H9 (cell line): ENCODE data around the gene KCNA2. TPM values are rescaled to one million over a fixed set of nuclear protein-coding genes. Genes with fewer than 3 reads are reported as not detected.

Experiments
- DNase-seq: peaks from one replicate; pipeline ENCODE4 v3.0.0-alpha.2; 2017
- H2AFZ ChIP-seq: one replicate; pipeline ENCODE4 v1.6.1; 2013; ENCODE audit warnings: mild to moderate bottlenecking, low read length, control low read depth, moderate library complexity
- H2AK5ac ChIP-seq: 2 replicates; pipeline ENCODE4 v1.6.1; 2013; ENCODE audit warnings: low read length, control low read depth, mixed read lengths; ENCODE audit not compliant: insufficient read length
- H2BK120ac ChIP-seq: one replicate; pipeline ENCODE4 v1.6.1; 2013; ENCODE audit warnings: low read depth, mild to moderate bottlenecking, low read length, control low read depth, inconsistent platforms; ENCODE audit not compliant: poor library complexity, severe bottlenecking
- H2BK12ac ChIP-seq: 2 replicates; pipeline ENCODE4 v1.6.1; 2013; ENCODE audit warnings: low read length, control low read depth, mixed read lengths, low read depth; ENCODE audit not compliant: insufficient read length
- H2BK15ac ChIP-seq: 2 replicates; pipeline ENCODE4 v1.6.1; 2013; ENCODE audit warnings: low read depth, low read length, control low read depth
- H2BK20ac ChIP-seq: one replicate; pipeline ENCODE4 v1.6.1; 2013; ENCODE audit warnings: low read depth, mild to moderate bottlenecking, low read length, control low read depth, inconsistent platforms; ENCODE audit not compliant: poor library complexity, severe bottlenecking
- H2BK5ac ChIP-seq: 2 replicates; pipeline ENCODE4 v1.6.1; 2013; ENCODE audit warnings: low read length, control low read depth, mixed read lengths; ENCODE audit not compliant: insufficient read length
- H3K14ac ChIP-seq: 2 replicates; pipeline ENCODE4 v1.6.1; 2013; ENCODE audit warnings: low read length, control low read depth; ENCODE audit not compliant: insufficient read depth
- H3K18ac ChIP-seq: 2 replicates; pipeline ENCODE4 v1.6.1; 2013; ENCODE audit warnings: low read depth, mild to moderate bottlenecking, mixed read lengths, low read length, control low read depth; ENCODE audit not compliant: insufficient read length
- H3K23ac ChIP-seq: 2 replicates; pipeline ENCODE4 v1.6.1; 2013; ENCODE audit warnings: low read length, control low read depth, mixed read lengths, low read depth; ENCODE audit not compliant: insufficient read length
- H3K23me2 ChIP-seq: 2 replicates; pipeline ENCODE4 v1.6.1; 2013; ENCODE audit warnings: low read depth, mild to moderate bottlenecking, mixed read lengths, low read length, control low read depth; ENCODE audit not compliant: insufficient read length, poor library complexity, severe bottlenecking
- H3K27ac ChIP-seq: 2 replicates; pipeline ENCODE4 v1.5.1; 2013; ENCODE audit warnings: low read length, control low read depth, mixed read lengths, low read depth; ENCODE audit not compliant: insufficient read length
- H3K27me3 ChIP-seq: 2 replicates; pipeline ENCODE4 v1.6.1; 2013; ENCODE audit warnings: low read length, control low read depth, inconsistent platforms; ENCODE audit not compliant: insufficient read depth
- H3K4ac ChIP-seq: 2 replicates; pipeline ENCODE4 v1.6.1; 2013; ENCODE audit warnings: low read depth, mild to moderate bottlenecking, control low read depth, inconsistent platforms, low read length, moderate library complexity
- H3K4me1 ChIP-seq: 2 replicates; pipeline ENCODE4 v1.6.1; 2013; ENCODE audit warnings: low read length, control low read depth, inconsistent platforms; ENCODE audit not compliant: insufficient read depth
- H3K4me2 ChIP-seq: 2 replicates; pipeline ENCODE4 v1.6.1; 2013; ENCODE audit warnings: low read length, control low read depth, mixed read lengths; ENCODE audit not compliant: insufficient read length, insufficient read depth
- H3K56ac ChIP-seq: 2 replicates; pipeline ENCODE4 v1.6.1; 2013; ENCODE audit warnings: low read depth, mild to moderate bottlenecking, mixed read lengths, low read length, control low read depth; ENCODE audit not compliant: insufficient read length
- H3K79me1 ChIP-seq: 2 replicates; pipeline ENCODE4 v1.6.1; 2013; ENCODE audit warnings: low read depth, mild to moderate bottlenecking, moderate library complexity, low read length, control low read depth, inconsistent platforms; ENCODE audit not compliant: insufficient read depth, poor library complexity, severe bottlenecking
- H3K79me2 ChIP-seq: 2 replicates; pipeline ENCODE4 v1.6.1; 2013; ENCODE audit warnings: low read length, control low read depth, inconsistent platforms; ENCODE audit not compliant: insufficient read depth
- H3K9ac ChIP-seq: 2 replicates; pipeline ENCODE4 v1.6.1; 2013; ENCODE audit warnings: low read length, control low read depth, mixed read lengths; ENCODE audit not compliant: insufficient read length; ENCODE audit errors: extremely low read depth
- H3K9me3 ChIP-seq: one replicate; pipeline ENCODE4 v1.6.1; 2013; ENCODE audit warnings: low read depth, low read length, inconsistent platforms; ENCODE audit not compliant: control insufficient read depth
- H3T11ph ChIP-seq: one replicate; pipeline ENCODE4 v1.6.1; 2013; ENCODE audit warnings: mild to moderate bottlenecking, low read length, control low read depth, inconsistent platforms
- H4K20me1 ChIP-seq: one replicate; pipeline ENCODE4 v1.6.1; 2013; ENCODE audit not compliant: control insufficient read depth, insufficient read length, insufficient read depth
- H4K5ac ChIP-seq: 2 replicates; pipeline ENCODE4 v1.6.1; 2013; ENCODE audit warnings: low read depth, mild to moderate bottlenecking, mixed read lengths, low read length, control low read depth; ENCODE audit not compliant: insufficient read length
- H4K8ac ChIP-seq: replicated peaks from 2 replicates; pipeline ENCODE4 v1.6.1; 2013; ENCODE audit warnings: low read length, control low read depth, mixed read lengths, low read depth; ENCODE audit not compliant: insufficient read length
- H4K91ac ChIP-seq: 2 replicates; pipeline ENCODE4 v1.6.1; 2013; ENCODE audit warnings: low read depth, mild to moderate bottlenecking, moderate library complexity, mixed read lengths, low read length, control low read depth; ENCODE audit not compliant: insufficient read length
- H3K27ac Mint-ChIP-seq, 3 experiments: 2 replicates in 2 of 3; 3 replicates in 1 of 3; pipeline ENCODE4 v1.8.0; 2020 to 2021; ENCODE audit warnings: mixed read lengths in 3 of 3, mild to moderate bottlenecking in 1 of 3, moderate library complexity in 1 of 3
- H3K27me3 Mint-ChIP-seq: 2 replicates; pipeline ENCODE4 v1.8.0; 2021; ENCODE audit warnings: low read depth, mild to moderate bottlenecking, moderate library complexity, mixed read lengths
- H3K36me3 Mint-ChIP-seq, 3 experiments: 2 replicates in 2 of 3; 3 replicates in 1 of 3; pipeline ENCODE4 v1.8.0; 2020 to 2021; ENCODE audit warnings: low read depth in 3 of 3, mixed read lengths in 3 of 3; ENCODE audit not compliant: insufficient read depth in 1 of 3
- H3K4me1 Mint-ChIP-seq, 2 experiments: 2 replicates each; pipeline ENCODE4 v1.8.0; 2020; ENCODE audit warnings: mixed read lengths in 2 of 2
- H3K4me3 Mint-ChIP-seq, 2 experiments: 2 replicates in 1 of 2; 3 replicates in 1 of 2; pipeline ENCODE4 v1.8.0; 2020 to 2021; ENCODE audit warnings: mild to moderate bottlenecking in 2 of 2, mixed read lengths in 2 of 2, moderate library complexity in 1 of 2
- H3K9me3 Mint-ChIP-seq, 2 experiments: 2 replicates in 1 of 2; 3 replicates in 1 of 2; pipeline ENCODE4 v1.8.0; 2020; ENCODE audit warnings: mild to moderate bottlenecking in 2 of 2, mixed read lengths in 2 of 2, moderate library complexity in 1 of 2
- WGBS: extraction: QIAGEN DNeasy Blood & Tissue Kit; methylation state at CpG from one replicate; pipeline ENCODE4 v1.1.7; 2013; ENCODE audit warnings: missing lambda C conversion rate, low lambda C conversion rate, mixed read lengths; ENCODE audit not compliant: insufficient read length; ENCODE audit errors: extremely low coverage; 5-methylcytosine and 5-hydroxymethylcytosine counted together
- total RNA-seq: library from RNA; stranded (reverse); gene quantifications from 2 replicates; pipeline ENCODE4 v1.2.1, GENCODE V29; 2021
- TF ChIP-seq, protein P1 (sequence below): fragments of 200-600 bp; sonication (generic); conservative IDR thresholded peaks from 3 replicates; pipeline ENCODE4 v1.8.0; 2021; ENCODE audit warnings: antibody characterized with exemption, mild to moderate bottlenecking

The KCNA2 gene
- total RNA-seq, 1 experiment from 2014 or later: 0.33 TPM

DNA sequence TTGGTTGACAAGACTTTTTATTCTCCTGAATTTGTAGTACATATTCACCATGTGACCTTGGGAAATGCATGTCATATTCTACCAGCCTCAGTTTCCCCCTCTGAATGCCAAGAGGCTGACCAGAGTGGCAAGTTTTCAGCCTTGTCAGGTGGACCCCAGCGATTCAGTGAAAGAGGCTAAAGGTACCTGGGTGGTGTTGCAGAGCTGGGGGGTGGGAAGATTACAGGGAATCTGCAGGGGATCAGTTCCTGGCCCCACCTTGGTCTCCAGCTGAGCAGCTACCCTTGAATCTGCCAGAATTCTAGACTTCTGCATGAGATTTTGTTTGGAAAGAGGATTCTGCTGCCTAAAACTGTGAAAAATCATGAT, 27.9 kb upstream of the KCNA2 start:
- no peaks in the 10 kb centered on the region for H3K9me3 ChIP-seq
- H3K79me2 ChIP-seq: no peaks in the 10 kb centered on the region
- no peak overlapping the region for H3K56ac ChIP-seq
- no peak overlapping the region for H3K9ac ChIP-seq
- H3K14ac ChIP-seq: no peak overlapping the region
- H2AK5ac ChIP-seq: no peak overlapping the region
- no peaks in the 10 kb centered on the region for H4K20me1 ChIP-seq
- H3K9me3 Mint-ChIP-seq: no peaks in the 10 kb centered on the region
- DNase-seq: no peak
- WGBS: no CpG with 5 or more reads among the region's 1 CpG
- no peak overlapping the region for H3K23ac ChIP-seq
- H2BK5ac ChIP-seq: no peak overlapping the region
- H3K27me3 Mint-ChIP-seq: peaks cover 12% of the 10 kb centered on the region
- H3K4me1 Mint-ChIP-seq: no peaks in the 10 kb centered on the region
- H3K79me1 ChIP-seq: no peaks in the 10 kb centered on the region
- no peak overlapping the region for H3T11ph ChIP-seq
- no peak overlapping the region for H3K27ac Mint-ChIP-seq
- no peak overlapping the region for H4K91ac ChIP-seq
- H4K5ac ChIP-seq: no peak overlapping the region
- no peak overlapping the region for H2BK20ac ChIP-seq
- H3K27me3 ChIP-seq: no peaks in the 10 kb centered on the region
- TF ChIP-seq, protein P1, sequence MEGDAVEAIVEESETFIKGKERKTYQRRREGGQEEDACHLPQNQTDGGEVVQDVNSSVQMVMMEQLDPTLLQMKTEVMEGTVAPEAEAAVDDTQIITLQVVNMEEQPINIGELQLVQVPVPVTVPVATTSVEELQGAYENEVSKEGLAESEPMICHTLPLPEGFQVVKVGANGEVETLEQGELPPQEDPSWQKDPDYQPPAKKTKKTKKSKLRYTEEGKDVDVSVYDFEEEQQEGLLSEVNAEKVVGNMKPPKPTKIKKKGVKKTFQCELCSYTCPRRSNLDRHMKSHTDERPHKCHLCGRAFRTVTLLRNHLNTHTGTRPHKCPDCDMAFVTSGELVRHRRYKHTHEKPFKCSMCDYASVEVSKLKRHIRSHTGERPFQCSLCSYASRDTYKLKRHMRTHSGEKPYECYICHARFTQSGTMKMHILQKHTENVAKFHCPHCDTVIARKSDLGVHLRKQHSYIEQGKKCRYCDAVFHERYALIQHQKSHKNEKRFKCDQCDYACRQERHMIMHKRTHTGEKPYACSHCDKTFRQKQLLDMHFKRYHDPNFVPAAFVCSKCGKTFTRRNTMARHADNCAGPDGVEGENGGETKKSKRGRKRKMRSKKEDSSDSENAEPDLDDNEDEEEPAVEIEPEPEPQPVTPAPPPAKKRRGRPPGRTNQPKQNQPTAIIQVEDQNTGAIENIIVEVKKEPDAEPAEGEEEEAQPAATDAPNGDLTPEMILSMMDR: no peak
- H3K4me3 Mint-ChIP-seq: no peak overlapping the region
- no peak overlapping the region for H3K27ac ChIP-seq
- H2BK120ac ChIP-seq: no peak overlapping the region
- H3K4me2 ChIP-seq: no peak overlapping the region
- H3K18ac ChIP-seq: no peak overlapping the region
- no peaks in the 10 kb centered on the region for H3K23me2 ChIP-seq
- H2BK12ac ChIP-seq: no peak overlapping the region
- no peak overlapping the region for H2AFZ ChIP-seq
- no peak overlapping the region for H3K4ac ChIP-seq
- no peak overlapping the region for H2BK15ac ChIP-seq
- H3K4me1 ChIP-seq: no peaks in the 10 kb centered on the region
- H3K36me3 Mint-ChIP-seq: no peaks in the 10 kb centered on the region
- H4K8ac ChIP-seq: no peak overlapping the region
